Measurements from ENCODE around the gene MPV17L.
"Not testable (repeated sequence)": the region's sequence is repeated elsewhere in the genome, so short reads cannot be mapped to it uniquely, and the experiment has no call there.

The MPV17L gene

GRCh38 chr16:15382810-15383209 lies 12.7 kb upstream of the MPV17L start:
- H3K27ac ChIP-seq (ENCODE audit: low read length); H3K79me2 ChIP-seq (ENCODE audit: low read length); H3F3A ChIP-seq (ENCODE audit: insufficient read depth, low read length); H3K36me3 ChIP-seq (replicated peaks; ENCODE audit: insufficient read depth, low read length); H3K9me2 ChIP-seq (replicated peaks; ENCODE audit: insufficient read depth, low read length); H2AFZ ChIP-seq (ENCODE audit: low read length); H3K9ac ChIP-seq (ENCODE audit: low read length); H3K4me1 ChIP-seq (ENCODE audit: low read length); H3K4me2 ChIP-seq (ENCODE audit: low read depth, low read length); H3K9me3 ChIP-seq (replicated peaks; ENCODE audit: insufficient read depth, low read length); DNase-seq; H4K20me1 ChIP-seq (ENCODE audit: insufficient read depth, low read length); H3K4me3 ChIP-seq (ENCODE audit: low read length); H3K27me3 ChIP-seq (replicated peaks; ENCODE audit: insufficient read depth, low read length): not testable (repeated sequence)

- not testable (repeated sequence) for H2AFZ ChIP-seq (ENCODE audit: low read length); H3K79me2 ChIP-seq (ENCODE audit: low read length); H4K20me1 ChIP-seq (ENCODE audit: insufficient read depth, low read length); H3K4me3 ChIP-seq (ENCODE audit: low read length); H3K4me1 ChIP-seq (ENCODE audit: low read length); H3K9me2 ChIP-seq (replicated peaks; ENCODE audit: insufficient read depth, low read length); H3K9ac ChIP-seq (ENCODE audit: low read length); H3K36me3 ChIP-seq (replicated peaks; ENCODE audit: insufficient read depth, low read length); H3K9me3 ChIP-seq (replicated peaks; ENCODE audit: insufficient read depth, low read length); H3K27me3 ChIP-seq (replicated peaks; ENCODE audit: insufficient read depth, low read length); H3F3A ChIP-seq (ENCODE audit: insufficient read depth, low read length); H3K27ac ChIP-seq (ENCODE audit: low read length); DNase-seq; H3K4me2 ChIP-seq (ENCODE audit: low read depth, low read length)
These were observed 7.5 kb upstream of the MPV17L start for GRCh38 chr16:15388060-15388459.

GRCh38 chr16:15389916-15390315 lies 5.6 kb upstream of the MPV17L start:
- H4K20me1 ChIP-seq (ENCODE audit: insufficient read depth, low read length); H3K9me2 ChIP-seq (replicated peaks; ENCODE audit: insufficient read depth, low read length): not testable (repeated sequence)

GRCh38 chr16:15393025-15393424 lies 2.5 kb upstream of the MPV17L start:
- not testable (repeated sequence) for H3K4me3 ChIP-seq (ENCODE audit: low read length); H3K4me1 ChIP-seq (ENCODE audit: low read length); H3K4me2 ChIP-seq (ENCODE audit: low read depth, low read length); H3F3A ChIP-seq (ENCODE audit: insufficient read depth, low read length); H3K27ac ChIP-seq (ENCODE audit: low read length); H2AFZ ChIP-seq (ENCODE audit: low read length); H3K9ac ChIP-seq (ENCODE audit: low read length); H3K9me2 ChIP-seq (replicated peaks; ENCODE audit: insufficient read depth, low read length); H3K9me3 ChIP-seq (replicated peaks; ENCODE audit: insufficient read depth, low read length); H3K27me3 ChIP-seq (replicated peaks; ENCODE audit: insufficient read depth, low read length); H3K36me3 ChIP-seq (replicated peaks; ENCODE audit: insufficient read depth, low read length); H3K79me2 ChIP-seq (ENCODE audit: low read length); DNase-seq; H4K20me1 ChIP-seq (ENCODE audit: insufficient read depth, low read length)

More at GRCh38 chr16:15389916-15390315, 5.6 kb upstream of the MPV17L start:
- not testable (repeated sequence) for H2AFZ ChIP-seq (ENCODE audit: low read length); H3K4me3 ChIP-seq (ENCODE audit: low read length); H3K79me2 ChIP-seq (ENCODE audit: low read length); H3K9ac ChIP-seq (ENCODE audit: low read length); H3K36me3 ChIP-seq (replicated peaks; ENCODE audit: insufficient read depth, low read length); H3K27ac ChIP-seq (ENCODE audit: low read length); H3F3A ChIP-seq (ENCODE audit: insufficient read depth, low read length); H3K27me3 ChIP-seq (replicated peaks; ENCODE audit: insufficient read depth, low read length); H3K9me3 ChIP-seq (replicated peaks; ENCODE audit: insufficient read depth, low read length); DNase-seq; H3K4me2 ChIP-seq (ENCODE audit: low read depth, low read length); H3K4me1 ChIP-seq (ENCODE audit: low read length)

GRCh38 chr16:15396509-15396829 lies 915 bp downstream of the MPV17L start:
- not testable (repeated sequence) for H3K4me1 ChIP-seq (ENCODE audit: low read length); H4K20me1 ChIP-seq (ENCODE audit: insufficient read depth, low read length); H3K4me3 ChIP-seq (ENCODE audit: low read length); DNase-seq; H3K27ac ChIP-seq (ENCODE audit: low read length); H3K4me2 ChIP-seq (ENCODE audit: low read depth, low read length); H3K79me2 ChIP-seq (ENCODE audit: low read length); H3K9ac ChIP-seq (ENCODE audit: low read length); H3K27me3 ChIP-seq (replicated peaks; ENCODE audit: insufficient read depth, low read length); H3K9me2 ChIP-seq (replicated peaks; ENCODE audit: insufficient read depth, low read length); H2AFZ ChIP-seq (ENCODE audit: low read length); H3F3A ChIP-seq (ENCODE audit: insufficient read depth, low read length); H3K36me3 ChIP-seq (replicated peaks; ENCODE audit: insufficient read depth, low read length); H3K9me3 ChIP-seq (replicated peaks; ENCODE audit: insufficient read depth, low read length)

- Histone ChIP-seq H3K27me3 (replicated peaks; ENCODE audit: insufficient read depth, low read length) (no peaks in the 10 kb centered on the region), H3K36me3 (replicated peaks; ENCODE audit: insufficient read depth, low read length) (no peaks in the 10 kb centered on the region), H3F3A (ENCODE audit: insufficient read depth, low read length) (no peaks in the 10 kb centered on the region), H3K9me3 (replicated peaks; ENCODE audit: insufficient read depth, low read length) (no peaks in the 10 kb centered on the region), H3K4me3 (ENCODE audit: low read length) (no peak overlapping the region), H3K79me2 (ENCODE audit: low read length) (no peaks in the 10 kb centered on the region), H3K4me1 (ENCODE audit: low read length) (no peaks in the 10 kb centered on the region), H3K9me2 (replicated peaks; ENCODE audit: insufficient read depth, low read length) (no peaks in the 10 kb centered on the region), H3K27ac (ENCODE audit: low read length) (no peak overlapping the region), H4K20me1 (ENCODE audit: insufficient read depth, low read length) (no peaks in the 10 kb centered on the region), H3K4me2 (ENCODE audit: low read depth, low read length) (no peak overlapping the region), H2AFZ (ENCODE audit: low read length) (no peak overlapping the region), H3K9ac (ENCODE audit: low read length) (no peak overlapping the region)
- no peak for DNase-seq
- TF ChIP-seq CTCF (IDR thresholded peaks at IDR 0.05; ENCODE audit: low read length): no peak
- TF ChIP-seq EZH2phosphoT487 (IDR thresholded peaks at IDR 0.05; ENCODE audit: low read length): no peak
These were observed 1.5 kb downstream of the MPV17L start for GRCh38 chr16:15396948-15397594.
